ENCODE measurements around the gene USP7.

- no peak for TF ChIP-seq POLR2A (IDR thresholded peaks at IDR 0.05)
- no peak for TF ChIP-seq CTCF (IDR thresholded peaks at IDR 0.05)
- no peak for TF ChIP-seq POLR2AphosphoS5 (IDR thresholded peaks at IDR 0.05)
These were observed 11.3 kb upstream of the USP7 start for GRCh38 chr16:8975039-8975438.

Measured in breast epithelium (tissue), 3 donors.